Bronchial epithelial cell (primary cell): ENCODE data around the gene CHSY1. TPM values are rescaled to one million over a fixed set of nuclear protein-coding genes. Genes with fewer than 3 reads are reported as not detected.

Source experiments
- DNase-seq: peaks from one replicate; pipeline ENCODE4 v3.0.0-alpha.2; 2010; ENCODE audit warnings: low read depth
- FAIRE-seq: peaks from 2 replicates; lab custom pipeline; 2011; peaks lifted over from hg19 to GRCh38; lab: Jason Lieb, UNC
- H3K27me3 ChIP-seq: 2 replicates; pipeline ENCODE4 v1.5.1; 2011; ENCODE audit warnings: low read length; ENCODE audit not compliant: control insufficient read depth, insufficient read depth
- H3K36me3 ChIP-seq: 2 replicates; pipeline ENCODE4 v1.5.1; 2011; ENCODE audit warnings: low read length; ENCODE audit not compliant: control insufficient read depth, insufficient read depth
- H3K4me3 ChIP-seq: 2 replicates; pipeline ENCODE4 v1.5.1; 2011; ENCODE audit warnings: mild to moderate bottlenecking, low read depth, low read length, control low read depth
- total RNA-seq: library from RNA; depleted of rRNA; stranded (reverse); fragments of >200 nt; gene quantifications from 2 replicates; pipeline ENCODE4 v1.2.1, GENCODE V29; 2014
- TF ChIP-seq, protein P1 (sequence below): IDR thresholded peaks from 2 replicates; pipeline ENCODE4 v1.5.1; 2011; ENCODE audit warnings: mild to moderate bottlenecking, moderate library complexity, low read length, control low read depth, inconsistent platforms; ENCODE audit not compliant: insufficient read depth, severe bottlenecking

Gene CHSY1
- 18.7 and 21.6 TPM in 2 replicates for total RNA-seq

GRCh38 chr15:101251830-101252820 lies at the start of gene CHSY1:
CHSY1 (minus strand) TSS chr15:101252048; CDS start chr15:101251456, 592 bp downstream.
- Histone ChIP-seq H3K27me3 (no peaks in the 10 kb centered on the region), H3K4me3 (peak within 1 kb of the TSS; percentile 61), H3K36me3 (peaks cover 2% of the 10 kb centered on the region)
- no peak for FAIRE-seq
- TF ChIP-seq, protein P1, sequence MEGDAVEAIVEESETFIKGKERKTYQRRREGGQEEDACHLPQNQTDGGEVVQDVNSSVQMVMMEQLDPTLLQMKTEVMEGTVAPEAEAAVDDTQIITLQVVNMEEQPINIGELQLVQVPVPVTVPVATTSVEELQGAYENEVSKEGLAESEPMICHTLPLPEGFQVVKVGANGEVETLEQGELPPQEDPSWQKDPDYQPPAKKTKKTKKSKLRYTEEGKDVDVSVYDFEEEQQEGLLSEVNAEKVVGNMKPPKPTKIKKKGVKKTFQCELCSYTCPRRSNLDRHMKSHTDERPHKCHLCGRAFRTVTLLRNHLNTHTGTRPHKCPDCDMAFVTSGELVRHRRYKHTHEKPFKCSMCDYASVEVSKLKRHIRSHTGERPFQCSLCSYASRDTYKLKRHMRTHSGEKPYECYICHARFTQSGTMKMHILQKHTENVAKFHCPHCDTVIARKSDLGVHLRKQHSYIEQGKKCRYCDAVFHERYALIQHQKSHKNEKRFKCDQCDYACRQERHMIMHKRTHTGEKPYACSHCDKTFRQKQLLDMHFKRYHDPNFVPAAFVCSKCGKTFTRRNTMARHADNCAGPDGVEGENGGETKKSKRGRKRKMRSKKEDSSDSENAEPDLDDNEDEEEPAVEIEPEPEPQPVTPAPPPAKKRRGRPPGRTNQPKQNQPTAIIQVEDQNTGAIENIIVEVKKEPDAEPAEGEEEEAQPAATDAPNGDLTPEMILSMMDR = peak; percentile 19
- DNase-seq = peak; percentile 74

GRCh38 chr15:101296418-101297405 lies 44.9 kb upstream of the CHSY1 start:
- DNase-seq = peak; percentile 57
- FAIRE-seq = no peak
- H3K36me3 ChIP-seq = no peaks in the 10 kb centered on the region
- TF ChIP-seq, protein P1 = no peak
- H3K4me3 ChIP-seq = no peak overlapping the region
- no peaks in the 10 kb centered on the region for H3K27me3 ChIP-seq

- peak; percentile 29 for DNase-seq
- TF ChIP-seq, protein P1 = no peak
- Histone ChIP-seq H3K4me3 (peak overlapping the region; percentile 95), H3K27me3 (no peaks in the 10 kb centered on the region), H3K36me3 (no peaks in the 10 kb centered on the region)
- FAIRE-seq = no peak
Measured at GRCh38 chr15:101295607-101296161, 43.8 kb upstream of the CHSY1 start.

- Histone ChIP-seq H3K27me3 (no peaks in the 10 kb centered on the region), H3K36me3 (no peaks in the 10 kb centered on the region), H3K4me3 (peak within 1 kb of the TSS; percentile 95)
- TF ChIP-seq, protein P1 = no peak
- DNase-seq = peak; percentile 76
- FAIRE-seq = no peak
Measured at GRCh38 chr15:101294731-101295606, 43.1 kb upstream of the CHSY1 start, which contains the start of gene SNRPA1. SNRPA1 (minus strand) TSS chr15:101295248; CDS start chr15:101295178, 70 bp downstream.
